Breast epithelium (tissue), 3 donors: ENCODE data around the gene RIMBP2.

Source experiments
- CTCF ChIP-seq, 3 donors: fragments of 450-650 bp; IDR thresholded peaks; one replicate each; pipeline ENCODE4 v1.5.1; 2016 to 2017; ENCODE audit warnings: antibody characterized with exemption in 3 of 3, mild to moderate bottlenecking in 3 of 3, moderate library complexity in 3 of 3
- POLR2A ChIP-seq: fragments of 450-650 bp; IDR thresholded peaks from one replicate; pipeline ENCODE4 v1.6.1; 2016; ENCODE audit warnings: antibody characterized with exemption, mild to moderate bottlenecking, moderate library complexity
- POLR2AphosphoS5 ChIP-seq, 3 donors: sonication (generic); formaldehyde crosslinking; IDR thresholded peaks; one replicate each; pipeline ENCODE4 v1.6.1; 2017; ENCODE audit warnings: antibody characterized with exemption in 3 of 3

- TF ChIP-seq CTCF (IDR thresholded peaks at IDR 0.05) (no peak), POLR2AphosphoS5 (IDR thresholded peaks at IDR 0.05) (no peak), POLR2A (no peak)
These were observed 237.3 kb downstream of the RIMBP2 start for GRCh38 chr12:130478786-130479185.
